ENCODE measurements around the gene RPS10. TPM values are rescaled to one million over a fixed set of nuclear protein-coding genes. Genes with fewer than 3 reads are reported as not detected.

The RPS10 gene
- 899 and 3,703 TPM in 2 replicates for total RNA-seq

- peak; percentile 97 for DNase-seq
These were observed at the start of gene RPS10 for GRCh38 chr6:34425498-34426410. Gene RPS10 (minus strand): TSS chr6:34426069. CDS start chr6:34425221, 848 bp downstream.

- DNase-seq, result no peak
These were observed 49.4 kb upstream of the RPS10 start for GRCh38 chr6:34475238-34475682.

GRCh38 chr6:34474754-34475153 lies 48.9 kb upstream of the RPS10 start:
- DNase-seq, result no peak

GRCh38 chr6:34473967-34474366 lies 48.1 kb upstream of the RPS10 start:
- no peak for DNase-seq

- DNase-seq, result no peak
These were observed 46.6 kb upstream of the RPS10 start for GRCh38 chr6:34472425-34472824.

- DNase-seq, result no peak
These were observed 43.6 kb upstream of the RPS10 start for GRCh38 chr6:34469499-34469898.

GRCh38 chr6:34468378-34468892 lies 42.6 kb upstream of the RPS10 start:
- DNase-seq, result no peak

GRCh38 chr6:34466242-34467185 lies 40.6 kb upstream of the RPS10 start:
- DNase-seq, result no peak

GRCh38 chr6:34465531-34466241 lies 39.8 kb upstream of the RPS10 start, which contains the start of gene PACSIN1:
Gene PACSIN1 (plus strand): TSS chr6:34466076. CDS start chr6:34526306, 60,230 bp downstream.
- no peak for DNase-seq

GRCh38 chr6:34463849-34464248 lies 38.0 kb upstream of the RPS10 start:
- no peak for DNase-seq

- DNase-seq, result no peak
These were observed 37.4 kb upstream of the RPS10 start for GRCh38 chr6:34463299-34463698.

- no peak for DNase-seq
These were observed 36.7 kb upstream of the RPS10 start for GRCh38 chr6:34462551-34462971.

GRCh38 chr6:34462010-34462409 lies 36.1 kb upstream of the RPS10 start:
- DNase-seq, result no peak

GRCh38 chr6:34460796-34461507 lies 35.1 kb upstream of the RPS10 start:
- DNase-seq, result peak; percentile 59

- peak; percentile 81 for DNase-seq
These were observed 34.2 kb upstream of the RPS10 start for GRCh38 chr6:34459899-34460593.

GRCh38 chr6:34457742-34458735 lies 32.2 kb upstream of the RPS10 start:
- no peak for DNase-seq

- DNase-seq, result no peak
These were observed 31.5 kb upstream of the RPS10 start for GRCh38 chr6:34457382-34457741.

GRCh38 chr6:34455831-34456230 lies 30.0 kb upstream of the RPS10 start:
- DNase-seq, result no peak

GRCh38 chr6:34451192-34451591 lies 25.3 kb upstream of the RPS10 start:
- no peak for DNase-seq

- DNase-seq, result no peak
These were observed 22.0 kb upstream of the RPS10 start for GRCh38 chr6:34447910-34448309.

Data from dermis blood vessel endothelial cell (primary cell).